Amniotic epithelial cell (primary cell): ENCODE measurements around the gene HAGH.

Source experiments
- DNase-seq: peaks from one replicate; pipeline ENCODE4 v3.0.0-alpha.2; 2010; ENCODE audit warnings: low read depth

The HAGH gene

DNA sequence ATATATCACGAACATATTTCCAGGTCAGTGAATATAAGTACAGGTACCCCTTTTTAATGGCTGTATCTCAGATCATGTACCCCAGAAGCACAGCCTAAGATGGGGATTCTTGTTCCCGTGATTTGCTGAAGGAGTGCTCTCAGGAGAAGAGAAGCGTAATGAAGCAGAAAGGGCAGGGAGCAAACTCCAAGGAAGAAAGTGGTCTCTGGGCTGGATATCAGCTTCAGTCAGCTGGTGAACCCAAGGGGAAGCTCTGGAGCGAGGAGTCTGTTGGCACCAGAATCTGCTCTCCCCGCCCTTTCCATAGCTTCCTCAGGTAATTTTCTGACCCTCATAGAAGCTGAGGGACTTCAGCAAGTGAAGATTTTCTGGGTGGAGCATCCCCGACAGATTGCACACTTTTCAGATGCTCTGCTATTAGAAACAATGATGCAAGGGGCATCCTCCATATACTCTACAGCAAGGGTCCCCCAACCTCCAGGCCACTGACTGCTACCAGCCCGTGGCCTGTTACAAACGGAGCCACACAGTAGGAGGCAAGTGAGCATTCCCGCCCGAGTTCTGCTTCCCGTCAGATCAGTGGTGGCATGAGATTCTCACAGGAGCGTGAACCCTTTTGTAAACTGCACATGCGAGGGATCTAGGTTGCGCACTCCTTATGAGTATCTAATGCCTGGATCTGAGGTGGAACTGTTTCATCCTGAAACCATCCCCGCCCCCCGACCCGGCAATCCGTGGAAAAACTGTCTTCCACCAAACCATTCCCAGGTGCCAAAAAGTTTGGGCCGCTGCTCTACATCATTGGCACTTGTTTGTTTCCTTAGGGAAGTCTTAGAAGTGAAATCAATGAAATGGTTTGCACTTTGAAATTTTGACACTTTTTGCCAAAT lies 4.8 kb upstream of the HAGH start:
- no peak for DNase-seq

DNA sequence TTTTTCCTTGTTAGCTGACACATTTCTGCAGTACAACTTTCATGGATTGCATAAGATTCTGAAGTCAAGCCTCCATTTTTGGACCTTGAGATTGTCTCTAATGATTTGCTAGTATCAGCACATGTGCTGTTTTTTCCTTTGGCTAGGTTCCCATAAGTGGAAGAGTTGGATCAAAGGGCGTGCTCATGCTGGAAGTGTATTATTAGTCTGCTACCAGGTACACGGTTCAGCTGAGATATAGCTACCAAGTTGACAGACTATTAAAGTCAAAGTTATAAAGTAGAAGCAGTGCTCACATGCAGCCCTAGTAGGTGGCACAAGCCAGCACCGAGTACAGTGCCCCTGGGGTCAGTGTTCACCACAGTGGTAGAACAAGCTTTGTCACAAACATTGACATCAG lies 3.6 kb upstream of the HAGH start:
- no peak for DNase-seq

DNA sequence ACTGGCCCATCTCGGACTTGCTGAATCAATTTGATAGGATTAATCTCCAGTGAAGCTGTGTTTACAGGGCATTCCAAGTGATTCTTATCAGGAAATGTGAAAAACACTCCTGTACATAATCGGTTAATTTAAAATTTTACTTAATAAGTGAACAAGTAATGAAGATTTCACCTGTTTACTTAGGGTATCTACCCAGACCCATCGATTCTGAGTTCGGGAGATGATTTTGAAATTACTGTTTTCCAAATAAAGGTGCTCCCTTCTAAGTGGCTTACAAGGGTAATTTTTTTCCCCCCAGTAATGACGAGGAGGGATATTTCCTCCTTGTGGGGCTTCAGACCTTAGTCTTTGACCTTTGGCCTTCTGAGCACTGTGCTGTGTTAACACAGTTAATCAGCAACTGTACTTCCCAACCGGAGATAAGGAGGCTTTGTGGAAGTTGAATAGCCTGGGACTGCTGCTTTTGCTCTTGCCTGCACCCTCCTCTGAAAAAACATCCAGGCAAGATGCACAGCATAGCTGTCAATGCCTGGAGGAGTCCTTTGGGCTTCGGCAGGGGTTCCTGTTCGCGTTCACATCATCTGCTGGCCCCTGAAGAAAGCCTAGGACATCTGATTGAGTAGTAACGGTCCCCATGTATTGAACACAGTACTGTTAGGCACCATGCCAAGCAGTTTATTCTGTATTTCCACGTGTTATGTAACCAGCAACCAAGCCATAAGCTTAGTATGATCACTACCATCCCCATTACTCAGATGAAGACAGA lies 2.2 kb upstream of the HAGH start:
- DNase-seq, result no peak

DNA sequence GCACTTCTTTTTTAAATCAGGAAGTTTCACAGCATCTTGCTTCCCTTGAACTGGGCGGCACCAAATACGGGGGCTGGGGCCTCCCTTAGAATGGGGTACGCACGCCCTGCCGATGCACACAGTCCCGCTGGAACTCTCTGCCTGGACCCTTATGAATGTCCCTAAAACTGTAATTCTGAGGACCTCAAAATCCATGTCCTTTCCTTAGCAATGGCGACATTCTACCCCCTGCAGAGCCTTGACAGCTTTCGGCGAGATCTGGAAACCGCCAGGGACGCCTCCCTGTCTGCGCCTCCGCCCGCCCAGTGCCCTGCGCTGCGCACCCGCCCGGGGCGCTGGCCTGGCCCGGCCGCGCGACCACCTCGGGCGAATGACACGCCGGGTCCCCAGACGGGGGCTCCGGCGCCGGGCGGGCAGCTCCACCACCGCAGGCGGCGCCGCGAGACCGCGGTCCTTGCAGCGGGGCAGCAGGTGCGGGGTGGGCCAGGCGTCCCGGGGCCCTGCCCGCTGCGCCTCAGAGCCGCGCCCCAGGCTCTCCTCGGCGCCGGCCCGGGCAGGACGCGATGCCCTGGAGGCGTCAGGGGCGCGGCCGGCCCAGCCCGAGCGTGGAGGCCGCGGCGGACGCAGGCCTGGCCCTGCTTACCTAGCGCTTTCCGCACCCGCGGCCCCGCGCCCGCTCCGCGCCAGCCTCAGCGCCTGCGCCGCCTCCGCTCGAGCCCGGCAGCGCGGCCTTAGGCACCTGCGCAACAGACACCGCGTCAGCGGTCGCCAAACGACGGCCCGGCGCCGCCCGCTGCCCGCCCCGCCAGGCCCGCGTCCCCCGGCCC lies 548 bp downstream of the HAGH start:
- no peak for DNase-seq

DNA sequence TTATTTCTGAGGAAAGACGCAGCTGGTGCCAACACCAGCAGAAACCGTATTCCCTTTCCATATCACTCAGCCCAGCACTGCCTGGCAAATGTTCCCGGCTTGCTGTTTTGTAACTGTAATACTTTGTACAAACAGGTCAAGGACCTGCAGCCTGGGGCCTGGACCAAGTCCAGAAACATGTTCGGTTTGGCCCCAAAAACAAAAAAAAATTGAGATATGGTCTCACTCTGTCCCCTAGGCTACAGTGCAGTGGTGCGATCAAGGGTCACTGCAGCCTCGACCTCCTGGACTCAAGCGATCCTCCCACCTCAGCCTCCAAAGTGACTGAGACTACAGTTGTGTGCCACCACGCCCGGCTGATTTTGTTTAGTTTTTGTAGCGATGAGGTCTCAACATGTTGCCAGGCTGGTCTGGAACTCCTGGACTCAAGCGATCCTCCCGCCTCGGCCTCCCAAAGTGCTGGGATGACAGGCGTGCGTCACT lies 1.2 kb downstream of the HAGH start:
- no peak for DNase-seq

DNA sequence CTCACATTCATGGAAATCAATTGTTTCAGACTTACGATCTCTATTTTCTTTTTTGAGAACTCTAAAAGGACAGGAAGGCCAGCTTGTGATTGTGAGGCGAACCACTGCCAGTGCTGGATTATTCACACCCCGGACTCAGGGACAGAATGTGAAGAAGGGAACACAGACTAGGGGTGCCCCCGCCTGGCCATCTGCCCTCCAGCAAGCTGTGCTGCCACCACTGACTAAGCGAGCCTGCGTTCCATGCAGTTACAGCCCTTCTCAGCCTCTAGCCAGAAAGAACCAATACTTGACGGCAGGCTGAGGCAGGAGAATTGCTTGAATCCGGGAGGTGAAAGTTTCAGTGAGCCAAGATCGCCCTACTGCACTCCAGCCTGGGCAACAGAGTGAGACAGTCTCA lies 2.8 kb downstream of the HAGH start:
- DNase-seq, result peak; percentile 49

DNA sequence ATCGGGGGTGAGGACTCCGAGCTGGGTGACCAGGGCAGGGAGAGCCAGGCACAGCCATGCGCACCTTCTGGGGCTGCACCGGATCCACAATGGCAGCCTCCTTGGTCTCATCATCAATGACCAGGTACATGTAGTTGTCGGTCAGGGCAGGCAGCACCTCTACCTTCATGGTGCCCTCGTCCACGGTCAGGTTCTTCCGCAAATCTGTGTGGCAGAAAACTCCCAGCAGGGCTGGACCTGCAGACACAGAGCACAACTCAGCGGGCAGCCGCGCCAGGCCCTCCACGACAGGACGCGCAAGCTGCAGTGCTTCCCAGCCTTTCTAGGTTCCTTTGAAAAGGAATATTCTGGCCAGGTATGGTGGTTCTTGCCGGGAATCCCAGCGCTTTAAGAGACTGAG lies 3.8 kb downstream of the HAGH start:
- no peak for DNase-seq

DNA sequence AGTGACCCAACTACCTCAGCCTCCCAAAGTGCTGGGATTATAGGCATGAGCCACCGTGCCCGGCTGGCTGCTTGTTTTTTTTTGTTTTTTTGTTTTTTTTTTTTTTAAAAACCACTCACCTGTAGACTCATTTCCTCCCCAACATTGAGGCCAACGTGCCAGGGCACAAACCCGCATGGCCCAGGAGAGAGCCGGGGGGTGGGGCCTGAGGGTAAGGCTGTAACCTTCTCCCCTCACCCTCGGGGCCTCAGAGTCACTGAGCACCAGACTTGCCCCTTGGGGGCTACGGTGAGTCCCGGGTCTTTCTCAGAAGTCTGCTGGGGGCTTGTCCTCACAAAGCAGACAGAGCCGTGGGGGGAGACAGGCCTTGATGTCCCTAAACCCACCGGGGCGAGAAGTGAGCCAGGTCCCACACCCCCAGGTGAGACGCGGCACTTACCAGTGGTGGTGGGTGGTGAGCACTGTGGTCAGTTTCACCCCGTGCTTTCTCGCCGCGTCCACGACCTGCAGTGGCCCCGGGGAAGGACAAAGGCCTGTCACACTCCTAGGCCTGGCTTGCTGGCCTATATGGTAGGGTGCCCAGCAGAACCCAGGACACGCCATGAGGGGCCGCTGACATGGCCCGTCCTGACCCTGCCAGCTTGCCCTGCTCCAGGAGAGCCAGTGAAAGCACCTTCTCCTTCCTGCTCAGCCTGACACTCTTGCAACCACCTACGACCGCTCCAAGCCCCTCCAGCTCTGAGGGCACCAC lies 4.6 kb downstream of the HAGH start:
- DNase-seq, result no peak

DNA sequence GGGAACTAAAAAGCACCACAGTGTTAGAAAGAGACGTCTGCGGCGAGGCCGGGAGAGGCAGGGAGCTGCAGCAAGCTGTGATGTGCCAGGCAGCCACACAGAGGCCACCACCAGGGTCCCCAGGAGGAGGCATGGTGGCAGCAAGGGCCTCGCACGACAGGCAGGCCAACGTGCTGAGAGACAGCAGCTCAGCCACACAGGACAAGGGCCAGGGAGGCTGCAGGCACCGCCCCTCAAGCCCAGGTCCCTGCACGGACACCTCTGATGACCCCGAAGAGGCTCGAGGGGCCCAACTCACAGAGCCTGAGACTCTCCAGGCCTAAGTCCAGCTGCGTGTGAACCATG lies 5.7 kb downstream of the HAGH start:
- no peak for DNase-seq

DNA sequence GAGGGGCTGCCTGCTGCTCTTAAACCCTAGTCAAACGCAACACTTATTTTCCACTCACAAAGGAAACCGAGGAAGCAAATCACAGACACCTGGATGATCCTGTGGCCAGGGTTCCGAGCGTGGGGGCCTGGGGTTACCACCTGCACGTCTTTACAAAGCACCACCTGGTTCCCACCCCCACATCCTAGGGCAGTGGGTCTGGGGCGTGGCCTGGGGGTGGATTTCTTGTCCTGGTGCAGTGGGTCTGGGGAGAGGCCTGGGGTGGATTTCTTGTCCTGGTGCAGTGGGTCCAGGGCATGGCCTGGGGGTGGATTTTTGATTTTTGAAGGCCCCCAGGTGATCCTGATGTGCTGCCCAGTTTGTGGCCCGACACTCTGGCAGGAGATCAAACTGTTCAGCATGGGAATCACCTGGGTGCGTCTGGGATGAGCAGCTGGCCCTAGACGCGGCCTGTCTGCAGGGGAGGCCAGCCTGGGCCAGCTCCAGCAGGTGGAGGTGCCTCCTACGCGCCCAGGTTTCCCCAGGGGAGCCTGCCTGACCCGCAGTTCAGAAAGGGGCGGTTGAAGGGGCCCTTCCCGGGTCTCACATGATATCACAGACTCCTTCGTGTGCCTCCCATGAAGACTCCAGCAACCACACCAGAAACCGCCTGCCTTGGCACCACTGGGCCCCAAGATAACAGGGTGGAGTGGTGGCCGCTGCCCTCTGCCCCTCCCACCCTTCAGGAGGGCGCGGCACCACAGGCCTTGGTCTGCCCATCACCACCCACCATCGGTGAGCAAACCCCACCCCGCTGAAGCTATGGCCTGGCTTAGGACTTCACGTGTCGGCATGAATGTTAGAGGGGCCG lies 6.3 kb downstream of the HAGH start:
- DNase-seq, result no peak

DNA sequence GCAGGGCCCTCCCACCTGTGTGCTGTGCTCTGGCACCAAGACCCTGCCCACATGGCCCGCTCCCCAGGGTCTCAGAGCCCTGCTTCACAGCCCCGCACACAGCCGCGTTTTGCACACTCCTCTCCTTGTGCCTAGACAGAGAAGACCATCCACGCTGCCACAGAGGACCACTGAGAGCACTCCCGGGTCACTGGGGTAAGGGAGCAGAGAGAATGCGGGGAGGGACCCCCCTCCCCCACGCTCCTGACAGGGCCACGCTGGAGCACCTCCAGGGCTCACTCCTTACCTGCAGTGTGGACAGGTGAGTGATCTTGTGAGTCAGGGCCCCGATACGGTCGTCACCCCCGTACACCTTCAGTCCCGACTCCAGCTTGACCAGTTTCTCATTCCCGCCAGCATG lies 7.0 kb downstream of the HAGH start:
- DNase-seq, result no peak

DNA sequence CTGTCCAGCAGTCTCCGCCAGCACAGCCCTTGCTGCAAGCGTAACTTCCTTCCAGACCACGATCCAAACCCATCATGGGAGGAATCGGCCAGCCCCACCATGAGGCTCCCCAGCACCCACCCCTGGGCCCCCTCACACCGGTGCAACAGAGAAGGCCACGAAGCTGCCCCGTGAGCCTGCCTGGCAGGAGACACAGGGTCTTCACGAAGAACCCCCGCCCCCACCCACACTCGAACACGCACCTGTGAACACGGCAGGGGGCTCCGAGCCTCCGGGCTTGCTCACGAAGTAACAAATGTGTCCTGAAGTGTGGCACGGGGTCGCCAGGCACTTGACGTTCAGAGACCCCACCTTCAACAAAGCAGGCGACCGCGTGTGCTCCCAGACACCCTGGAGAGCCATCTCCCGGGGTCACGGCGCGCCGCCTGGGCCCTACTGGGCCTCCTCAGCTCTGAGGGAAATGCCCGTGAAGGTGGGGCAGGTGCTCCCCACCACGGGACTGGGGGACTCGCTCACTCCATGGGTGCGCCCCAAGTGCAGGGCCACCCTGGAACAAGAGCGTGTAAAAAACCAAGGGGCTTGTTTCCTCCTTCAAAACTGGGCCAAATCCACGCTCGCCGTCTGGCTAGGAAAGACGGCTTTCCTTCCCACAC lies 7.6 kb downstream of the HAGH start:
- DNase-seq, result no peak

DNA sequence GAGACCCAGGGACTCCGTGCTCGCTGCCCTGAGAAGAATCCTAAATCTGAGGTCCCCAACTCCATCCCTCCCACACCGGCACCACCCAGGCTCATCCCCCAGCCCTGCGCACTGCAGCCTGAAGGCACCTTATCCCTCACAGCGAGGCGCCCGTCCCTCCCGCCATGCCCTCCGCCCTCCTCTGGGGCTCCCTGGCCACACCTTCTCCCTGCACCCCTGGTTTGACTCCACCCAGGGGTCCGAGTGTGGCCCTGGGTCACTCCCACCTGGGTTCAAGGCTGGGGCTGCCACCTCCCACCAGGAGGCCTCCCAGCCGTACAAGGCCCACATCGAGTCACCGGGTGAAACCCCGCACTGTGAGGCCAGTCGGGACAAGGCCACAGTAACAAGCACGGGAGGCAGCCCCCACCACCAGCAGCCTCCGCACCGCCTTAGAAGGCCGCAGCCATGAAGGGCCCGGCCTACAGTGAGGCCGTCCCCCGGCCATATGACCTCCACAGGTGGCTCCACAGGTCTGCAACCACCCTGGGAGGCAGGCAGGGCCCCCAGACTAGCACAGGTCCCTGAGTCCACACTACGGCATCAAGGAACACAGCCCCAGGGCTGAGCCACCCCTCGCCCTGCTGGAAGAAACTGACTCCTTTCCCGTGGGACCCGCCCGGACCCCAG lies 8.3 kb downstream of the HAGH start:
- no peak for DNase-seq

DNA sequence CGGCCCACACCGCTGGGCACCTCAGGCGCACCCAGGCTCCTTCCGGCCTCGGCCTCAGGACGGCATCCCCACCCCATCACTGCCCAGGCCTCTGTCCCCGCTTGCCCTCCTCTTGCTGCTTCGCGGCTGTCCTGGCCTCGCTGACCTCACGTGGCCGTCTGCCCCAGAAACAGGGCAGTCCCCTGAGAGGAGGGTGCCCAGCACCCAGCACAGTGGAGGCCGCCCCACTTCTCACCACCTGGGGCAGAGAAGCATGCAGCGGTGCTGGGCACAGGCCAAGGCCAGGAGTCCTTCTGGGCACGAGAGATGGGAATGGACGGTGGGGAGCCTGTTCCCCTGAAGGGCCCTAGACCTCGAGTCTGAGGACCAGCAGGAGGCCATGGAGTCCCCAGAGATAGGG lies 8.9 kb downstream of the HAGH start:
- no peak for DNase-seq

DNA sequence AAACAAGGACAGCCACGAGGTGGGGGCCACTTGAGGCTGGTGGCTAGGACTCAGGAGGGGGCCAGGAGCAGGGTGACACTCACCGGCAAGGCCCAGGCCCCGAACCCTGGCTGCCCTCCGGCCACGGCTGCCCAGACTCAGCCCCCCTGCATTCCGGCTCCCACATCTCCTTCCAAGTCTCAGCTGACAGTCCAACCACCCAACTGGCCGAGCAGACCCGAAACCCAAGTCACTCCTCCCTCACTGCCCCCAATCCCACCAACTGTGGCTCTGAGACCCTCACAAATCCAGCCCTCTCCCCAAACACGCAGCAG lies 9.4 kb downstream of the HAGH start:
- DNase-seq, result no peak

DNA sequence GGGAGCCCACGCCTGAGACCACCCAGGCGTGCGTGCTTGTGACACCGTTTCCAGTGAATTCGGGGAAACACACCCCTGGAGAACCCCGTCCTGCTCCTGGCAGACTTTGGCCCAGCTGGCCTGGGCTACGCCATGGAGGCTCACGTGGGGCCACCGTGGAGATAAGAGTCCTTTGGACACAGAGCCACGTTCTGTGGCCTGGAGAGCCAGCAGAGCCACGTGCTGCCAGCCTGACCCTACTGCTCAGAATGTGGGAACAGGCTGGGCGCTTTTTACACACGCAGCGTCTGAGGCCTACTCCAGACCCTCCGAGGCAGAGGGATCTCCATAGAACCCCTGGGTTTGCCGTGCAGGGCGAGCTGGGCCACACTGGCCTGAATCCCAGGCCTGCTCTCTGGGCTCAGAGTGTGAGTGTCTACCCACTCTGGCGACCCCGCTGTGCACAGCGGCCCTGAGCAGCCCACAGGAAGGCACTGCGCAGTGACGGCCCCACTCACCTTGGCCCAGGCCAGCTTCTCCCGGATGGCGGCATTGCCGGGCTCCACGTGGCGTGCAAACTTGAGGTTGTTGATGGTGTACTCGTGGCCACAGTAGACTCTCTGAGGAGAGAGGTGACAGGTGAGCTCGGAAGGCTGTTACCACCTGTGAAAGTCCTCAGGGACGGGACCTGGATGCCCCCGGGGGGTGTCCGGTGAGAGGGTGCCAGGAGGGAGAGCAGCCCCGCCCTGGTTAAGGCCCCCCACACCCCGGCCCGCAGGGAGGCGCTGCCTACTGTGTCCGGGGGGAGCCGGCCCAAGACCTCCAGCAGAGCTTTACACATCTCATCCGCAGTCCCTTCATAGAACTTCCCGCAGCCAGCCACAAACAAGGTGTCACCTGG lies 10.0 kb downstream of the HAGH start:
- no peak for DNase-seq

DNA sequence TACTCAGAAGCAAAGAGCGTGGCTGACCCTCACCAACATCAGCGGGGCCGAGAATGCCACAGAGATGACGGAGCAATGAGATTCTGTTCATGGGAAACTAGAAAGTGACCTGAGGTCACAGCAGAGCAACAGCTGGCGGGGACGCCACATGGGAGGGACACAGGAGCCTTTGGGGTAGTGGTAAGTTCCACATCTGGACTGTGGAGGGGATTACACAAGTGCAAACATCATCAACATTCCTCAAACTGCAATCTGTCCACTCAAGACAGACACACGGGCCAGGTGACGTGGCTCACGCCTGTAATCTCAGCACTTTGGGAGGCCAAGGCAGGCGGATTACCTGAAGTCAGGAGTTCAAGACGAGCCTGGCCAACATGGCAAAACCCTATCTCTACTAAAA lies 11.2 kb downstream of the HAGH start:
- DNase-seq, result no peak

DNA sequence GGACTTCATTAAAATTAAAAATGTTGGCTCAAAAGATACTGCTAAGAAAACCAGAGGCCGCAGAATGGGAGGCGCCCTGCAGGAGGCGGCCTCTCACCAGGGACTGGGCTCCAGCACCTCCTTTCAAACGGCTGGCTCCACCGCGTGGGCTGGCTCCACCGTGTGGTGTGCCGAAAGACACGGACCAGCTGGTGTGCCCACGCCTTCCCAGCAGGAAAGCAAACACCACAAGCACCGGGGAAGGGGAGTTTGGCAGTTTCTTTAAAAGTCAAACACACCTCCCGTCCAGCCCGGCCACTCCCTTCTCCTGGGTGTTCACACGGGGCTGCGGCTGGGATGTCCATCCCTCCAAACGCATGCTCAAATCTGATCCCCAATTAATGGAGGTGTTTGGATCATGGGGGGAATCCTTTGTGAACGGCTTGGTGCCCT lies 13.9 kb downstream of the HAGH start:
- peak; percentile 73 for DNase-seq

DNA sequence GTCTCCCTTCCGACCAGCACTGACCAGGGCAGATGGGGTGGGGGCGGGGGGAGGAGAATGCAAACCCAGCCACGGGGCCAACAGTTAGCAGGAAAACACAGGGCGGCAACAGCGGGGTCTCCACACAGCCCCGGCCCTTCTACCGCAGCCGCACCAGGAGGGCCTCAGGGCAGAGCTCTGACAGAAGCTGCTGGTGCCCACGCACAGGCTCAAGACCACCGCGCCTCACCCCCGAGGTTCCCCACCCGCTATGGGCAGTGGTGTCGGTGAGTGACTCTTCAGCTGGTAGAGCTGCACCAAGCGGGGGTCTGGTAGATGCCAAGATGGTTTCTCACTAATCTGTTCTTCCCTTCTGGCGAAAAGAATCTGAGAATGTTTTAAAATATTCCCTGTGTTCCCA lies 16.1 kb downstream of the HAGH start:
- DNase-seq, result no peak
